HEK293 (cell line): ENCODE data around the gene LHFPL3.

Source experiments
- KLF16 ChIP-seq: fragments of 450-650 bp; formaldehyde crosslinking; IDR thresholded peaks from 2 replicates; pipeline ENCODE4 v1.5.1; 2017; ENCODE audit warnings: missing biosample characterization, missing genetic modification characterization
- KLF9 ChIP-seq: fragments of 450-650 bp; formaldehyde crosslinking; IDR thresholded peaks from 2 replicates; pipeline ENCODE4 v1.5.1; 2016; ENCODE audit warnings: missing biosample characterization, missing genetic modification characterization, low read depth
- ZBTB17 ChIP-seq: fragments of 450-650 bp; formaldehyde crosslinking; IDR thresholded peaks from 2 replicates; pipeline ENCODE4 v1.5.1; 2016; ENCODE audit warnings: missing biosample characterization, missing genetic modification characterization
- ZBTB49 ChIP-seq: fragments of 450-650 bp; formaldehyde crosslinking; IDR thresholded peaks from 2 replicates; pipeline ENCODE4 v1.5.1; 2016; ENCODE audit warnings: missing biosample characterization, missing genetic modification characterization, low read depth
- ZBTB7A ChIP-seq: fragments of 450-650 bp; formaldehyde crosslinking; IDR thresholded peaks from 2 replicates; pipeline ENCODE4 v1.5.1; 2016; ENCODE audit warnings: low read depth, missing biosample characterization, missing genetic modification characterization
- ZNF16 ChIP-seq: fragments of 450-650 bp; formaldehyde crosslinking; IDR thresholded peaks from 2 replicates; pipeline ENCODE4 v1.5.1; 2016; ENCODE audit warnings: low read depth, missing biosample characterization, missing genetic modification characterization
- ZNF23 ChIP-seq: fragments of 450-650 bp; formaldehyde crosslinking; IDR thresholded peaks from 2 replicates; pipeline ENCODE4 v1.5.1; 2016; ENCODE audit warnings: missing biosample characterization, missing genetic modification characterization, borderline replicate concordance
- ZNF302 ChIP-seq: fragments of 450-650 bp; formaldehyde crosslinking; IDR thresholded peaks from 2 replicates; pipeline ENCODE4 v1.5.1; 2016; ENCODE audit warnings: missing biosample characterization, missing genetic modification characterization, low read depth
- ZNF404 ChIP-seq: fragments of 450-650 bp; formaldehyde crosslinking; IDR thresholded peaks from 2 replicates; pipeline ENCODE4 v1.5.1; 2017; ENCODE audit warnings: missing biosample characterization, missing genetic modification characterization
- ZNF701 ChIP-seq: fragments of 450-650 bp; formaldehyde crosslinking; IDR thresholded peaks from 2 replicates; pipeline ENCODE4 v1.5.1; 2016; ENCODE audit warnings: missing biosample characterization, missing genetic modification characterization
- TF ChIP-seq, protein P1 (sequence below): fragments of 450-650 bp; formaldehyde crosslinking; IDR thresholded peaks from 2 replicates; pipeline ENCODE4 v1.5.1; 2016; ENCODE audit warnings: missing biosample characterization, missing genetic modification characterization, low read depth
- TF ChIP-seq, protein P2 (sequence below): fragments of 450-650 bp; formaldehyde crosslinking; IDR thresholded peaks from 2 replicates; pipeline ENCODE4 v1.5.1; 2016; ENCODE audit warnings: missing biosample characterization, missing genetic modification characterization
- TF ChIP-seq, protein P3 (sequence below): sonication (generic); formaldehyde crosslinking; IDR thresholded peaks from 2 replicates; pipeline ENCODE4 v1.8.1; 2022; ENCODE audit warnings: mild to moderate bottlenecking, moderate library complexity, missing genetic modification reagents

GRCh38 chr7:104695563-104695962 is 367.2 kb downstream of the LHFPL3 start:
- TF ChIP-seq ZBTB49 (tag by site-specific recombination) (no peak), ZNF23 (tag by site-specific recombination) (no peak), ZNF701 (tag by site-specific recombination) (no peak), ZBTB17 (no peak), KLF9 (no peak), ZNF404 (tag by site-specific recombination) (no peak), ZNF302 (tag by site-specific recombination) (no peak), KLF16 (tag by site-specific recombination) (no peak), ZBTB7A (tag by site-specific recombination) (no peak), ZNF16 (tag by site-specific recombination) (no peak)
- TF ChIP-seq, protein P1, sequence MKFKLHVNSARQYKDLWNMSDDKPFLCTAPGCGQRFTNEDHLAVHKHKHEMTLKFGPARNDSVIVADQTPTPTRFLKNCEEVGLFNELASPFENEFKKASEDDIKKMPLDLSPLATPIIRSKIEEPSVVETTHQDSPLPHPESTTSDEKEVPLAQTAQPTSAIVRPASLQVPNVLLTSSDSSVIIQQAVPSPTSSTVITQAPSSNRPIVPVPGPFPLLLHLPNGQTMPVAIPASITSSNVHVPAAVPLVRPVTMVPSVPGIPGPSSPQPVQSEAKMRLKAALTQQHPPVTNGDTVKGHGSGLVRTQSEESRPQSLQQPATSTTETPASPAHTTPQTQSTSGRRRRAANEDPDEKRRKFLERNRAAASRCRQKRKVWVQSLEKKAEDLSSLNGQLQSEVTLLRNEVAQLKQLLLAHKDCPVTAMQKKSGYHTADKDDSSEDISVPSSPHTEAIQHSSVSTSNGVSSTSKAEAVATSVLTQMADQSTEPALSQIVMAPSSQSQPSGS (tag by site-specific recombination): no peak
- TF ChIP-seq, protein P2, sequence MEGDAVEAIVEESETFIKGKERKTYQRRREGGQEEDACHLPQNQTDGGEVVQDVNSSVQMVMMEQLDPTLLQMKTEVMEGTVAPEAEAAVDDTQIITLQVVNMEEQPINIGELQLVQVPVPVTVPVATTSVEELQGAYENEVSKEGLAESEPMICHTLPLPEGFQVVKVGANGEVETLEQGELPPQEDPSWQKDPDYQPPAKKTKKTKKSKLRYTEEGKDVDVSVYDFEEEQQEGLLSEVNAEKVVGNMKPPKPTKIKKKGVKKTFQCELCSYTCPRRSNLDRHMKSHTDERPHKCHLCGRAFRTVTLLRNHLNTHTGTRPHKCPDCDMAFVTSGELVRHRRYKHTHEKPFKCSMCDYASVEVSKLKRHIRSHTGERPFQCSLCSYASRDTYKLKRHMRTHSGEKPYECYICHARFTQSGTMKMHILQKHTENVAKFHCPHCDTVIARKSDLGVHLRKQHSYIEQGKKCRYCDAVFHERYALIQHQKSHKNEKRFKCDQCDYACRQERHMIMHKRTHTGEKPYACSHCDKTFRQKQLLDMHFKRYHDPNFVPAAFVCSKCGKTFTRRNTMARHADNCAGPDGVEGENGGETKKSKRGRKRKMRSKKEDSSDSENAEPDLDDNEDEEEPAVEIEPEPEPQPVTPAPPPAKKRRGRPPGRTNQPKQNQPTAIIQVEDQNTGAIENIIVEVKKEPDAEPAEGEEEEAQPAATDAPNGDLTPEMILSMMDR (tag by site-specific recombination): no peak
- TF ChIP-seq, protein P3, sequence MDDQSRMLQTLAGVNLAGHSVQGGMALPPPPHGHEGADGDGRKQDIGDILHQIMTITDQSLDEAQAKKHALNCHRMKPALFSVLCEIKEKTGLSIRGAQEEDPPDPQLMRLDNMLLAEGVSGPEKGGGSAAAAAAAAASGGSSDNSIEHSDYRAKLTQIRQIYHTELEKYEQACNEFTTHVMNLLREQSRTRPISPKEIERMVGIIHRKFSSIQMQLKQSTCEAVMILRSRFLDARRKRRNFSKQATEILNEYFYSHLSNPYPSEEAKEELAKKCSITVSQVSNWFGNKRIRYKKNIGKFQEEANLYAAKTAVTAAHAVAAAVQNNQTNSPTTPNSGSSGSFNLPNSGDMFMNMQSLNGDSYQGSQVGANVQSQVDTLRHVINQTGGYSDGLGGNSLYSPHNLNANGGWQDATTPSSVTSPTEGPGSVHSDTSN (CRISPR knock-in tag): no peak
